ENCODE results near the gene NPB. TPM values are rescaled to one million over a fixed set of nuclear protein-coding genes. Genes with fewer than 3 reads are reported as not detected.

The NPB gene
- total RNA-seq, 2 experiments from 2014 or later: 0.20 TPM; not detected in 1

DNA sequence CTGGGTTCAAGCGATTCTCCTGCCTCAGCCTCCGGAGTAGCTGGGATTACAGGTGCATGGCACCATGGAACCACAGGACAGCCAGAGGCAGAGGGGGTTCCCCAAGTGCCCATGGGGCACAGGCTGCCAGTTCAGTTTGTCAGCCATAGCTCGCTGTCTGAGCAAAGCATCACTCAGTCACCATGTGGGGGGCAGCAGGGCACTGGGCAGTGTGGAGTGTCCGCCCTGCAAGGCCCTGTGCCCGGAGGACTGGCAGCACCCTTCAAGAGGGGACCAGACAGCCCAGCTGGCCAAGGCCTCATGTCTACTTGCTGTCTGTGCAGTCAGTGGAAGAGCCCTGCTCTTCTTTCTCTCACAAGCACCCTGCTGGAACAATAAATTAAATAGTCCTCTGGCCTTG lies 17.1 kb upstream of the NPB start:
- H3K36me3 Mint-ChIP-seq (ENCODE audit: low read depth): peaks cover 75% of the 10 kb centered on the region
- POLR2A ChIA-PET: interaction anchor here (1.5 kb wide), 1 partner anchor 18 kb away, joined by 5 read pairs; no protein-coding TSS in a partner anchor
- H3K27ac Mint-ChIP-seq: no peak overlapping the region

DNA sequence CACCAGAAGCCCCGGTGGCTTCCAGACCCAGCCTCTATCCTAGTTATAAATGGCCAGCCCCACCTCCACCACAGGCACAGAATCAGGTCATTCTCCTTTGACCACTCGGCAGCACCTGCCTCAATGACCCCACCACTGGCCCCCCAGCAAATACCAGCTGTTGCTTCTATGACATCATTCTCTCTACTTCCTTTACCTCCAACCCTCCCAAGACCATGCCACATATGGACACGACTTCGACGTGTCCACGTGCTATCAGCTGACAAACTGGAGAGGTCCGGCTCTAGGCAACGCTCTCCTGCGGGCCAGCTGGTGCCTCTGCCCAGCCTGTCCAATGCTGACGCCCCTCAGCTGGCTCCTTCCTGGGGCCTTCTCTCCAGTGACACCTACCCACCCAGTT lies 16.6 kb upstream of the NPB start:
- H3K4me1 Mint-ChIP-seq (ENCODE audit: low read depth): peaks cover 5% of the 10 kb centered on the region
- H3K9me3 Mint-ChIP-seq: no peaks in the 10 kb centered on the region
- ChIA-PET POLR2A (interaction anchor here (1.1 to 1.5 kb wide), 2 partner anchors 15 to 18 kb away, joined by 3 to 5 read pairs; no protein-coding TSS in a partner anchor), CTCF (no interaction called here)
- peaks cover 63% of the 10 kb centered on the region for H3K36me3 ChIP-seq (ENCODE audit: insufficient read depth, low read length)
- no peaks in the 10 kb centered on the region for H3K27me3 Mint-ChIP-seq
- peaks cover 13% of the 10 kb centered on the region for H3K4me1 ChIP-seq (ENCODE audit: insufficient read depth, low read length)
- H3K27me3 ChIP-seq (ENCODE audit: control insufficient read depth in 1 of 2, insufficient read depth in 2 of 2, low read length in 2 of 2): no peaks in the 10 kb centered on the region
- no peaks in the 10 kb centered on the region for H3K9me3 ChIP-seq (ENCODE audit: control insufficient read depth in 1 of 2, insufficient read depth in 1 of 2, low read length in 2 of 2)
- peak overlapping the region; percentile 38 for H3K4me3 Mint-ChIP-seq
- H3K4me3 ChIP-seq (ENCODE audit: low read length): no peak overlapping the region
- TF ChIP-seq, protein P1, sequence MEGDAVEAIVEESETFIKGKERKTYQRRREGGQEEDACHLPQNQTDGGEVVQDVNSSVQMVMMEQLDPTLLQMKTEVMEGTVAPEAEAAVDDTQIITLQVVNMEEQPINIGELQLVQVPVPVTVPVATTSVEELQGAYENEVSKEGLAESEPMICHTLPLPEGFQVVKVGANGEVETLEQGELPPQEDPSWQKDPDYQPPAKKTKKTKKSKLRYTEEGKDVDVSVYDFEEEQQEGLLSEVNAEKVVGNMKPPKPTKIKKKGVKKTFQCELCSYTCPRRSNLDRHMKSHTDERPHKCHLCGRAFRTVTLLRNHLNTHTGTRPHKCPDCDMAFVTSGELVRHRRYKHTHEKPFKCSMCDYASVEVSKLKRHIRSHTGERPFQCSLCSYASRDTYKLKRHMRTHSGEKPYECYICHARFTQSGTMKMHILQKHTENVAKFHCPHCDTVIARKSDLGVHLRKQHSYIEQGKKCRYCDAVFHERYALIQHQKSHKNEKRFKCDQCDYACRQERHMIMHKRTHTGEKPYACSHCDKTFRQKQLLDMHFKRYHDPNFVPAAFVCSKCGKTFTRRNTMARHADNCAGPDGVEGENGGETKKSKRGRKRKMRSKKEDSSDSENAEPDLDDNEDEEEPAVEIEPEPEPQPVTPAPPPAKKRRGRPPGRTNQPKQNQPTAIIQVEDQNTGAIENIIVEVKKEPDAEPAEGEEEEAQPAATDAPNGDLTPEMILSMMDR (IDR thresholded peaks at IDR 0.05): no peak
- intact Hi-C loops (cut with DNase I, micrococcal nuclease): no loop called here
- no peak overlapping the region for H3K27ac ChIP-seq (ENCODE audit: low read depth in 1 of 2, low read length in 2 of 2)
- ATAC-seq (ENCODE audit: poor library complexity): no peak
- H3K36me3 Mint-ChIP-seq (ENCODE audit: low read depth): peaks cover 79% of the 10 kb centered on the region
- no peak for DNase-seq
- no peak overlapping the region for H3K27ac Mint-ChIP-seq

More for the DNA sequence above, 17.1 kb upstream of the NPB start:
- no peaks in the 10 kb centered on the region for H3K27me3 Mint-ChIP-seq
- H3K4me3 Mint-ChIP-seq: no peak overlapping the region
- CTCF ChIA-PET: no interaction called here
- Histone ChIP-seq H3K27me3 (ENCODE audit: control insufficient read depth in 1 of 2, insufficient read depth in 2 of 2, low read length in 2 of 2) (no peaks in the 10 kb centered on the region), H3K36me3 (ENCODE audit: insufficient read depth, low read length) (peaks cover 59% of the 10 kb centered on the region), H3K4me3 (ENCODE audit: low read length) (no peak overlapping the region), H3K4me1 (ENCODE audit: insufficient read depth, low read length) (peaks cover 8% of the 10 kb centered on the region), H3K27ac (ENCODE audit: low read depth in 1 of 2, low read length in 2 of 2) (no peak overlapping the region), H3K9me3 (ENCODE audit: control insufficient read depth in 1 of 2, insufficient read depth in 1 of 2, low read length in 2 of 2) (no peaks in the 10 kb centered on the region)
- TF ChIP-seq, protein P1 (IDR thresholded peaks at IDR 0.05): no peak
- intact Hi-C loops (cut with DNase I, micrococcal nuclease): no loop called here
- ATAC-seq (ENCODE audit: poor library complexity) (no peak), DNase-seq (peak in 1 of 14 experiments; percentile 5)
- H3K9me3 Mint-ChIP-seq: no peaks in the 10 kb centered on the region
- peaks cover 5% of the 10 kb centered on the region for H3K4me1 Mint-ChIP-seq (ENCODE audit: low read depth)

DNA sequence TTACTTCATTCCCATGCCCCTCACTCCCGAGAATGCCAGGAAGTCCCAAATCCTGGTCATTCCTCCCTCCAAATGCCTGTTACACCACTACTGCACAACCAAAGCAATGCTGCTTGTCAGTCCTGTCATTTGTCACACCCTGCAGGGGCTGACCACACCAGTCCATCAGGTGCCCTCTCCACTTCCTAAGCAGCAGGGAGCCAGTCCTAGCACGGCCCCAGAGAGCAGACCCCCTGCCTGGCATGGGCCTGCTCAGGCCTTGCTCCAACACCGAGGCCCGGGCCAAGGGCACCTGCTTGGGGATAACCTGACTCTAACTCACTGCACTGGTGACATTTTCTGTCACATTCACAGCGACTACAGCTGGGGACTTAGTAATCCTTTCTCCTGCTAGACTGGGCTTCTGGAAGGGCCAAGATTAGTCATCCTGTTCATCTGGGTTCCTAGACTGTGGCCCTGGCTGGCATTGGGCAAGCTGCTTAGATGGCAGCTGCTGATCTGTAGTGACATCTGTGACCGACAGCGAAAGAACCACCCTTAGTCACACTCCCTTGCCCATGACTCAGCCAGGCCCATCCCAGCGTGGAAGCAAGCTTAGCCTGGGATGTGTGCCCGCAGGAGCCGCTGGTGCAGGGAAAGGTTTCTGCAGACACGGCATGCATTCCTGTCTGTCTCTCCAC lies 16.0 kb upstream of the NPB start:
- ATAC-seq (ENCODE audit: poor library complexity) (no peak), DNase-seq (peak in 1 of 14 experiments; percentile 3)
- intact Hi-C loops (cut with DNase I, micrococcal nuclease): no loop called here
- no peaks in the 10 kb centered on the region for H3K9me3 Mint-ChIP-seq
- H3K9me3 ChIP-seq (ENCODE audit: control insufficient read depth in 1 of 2, insufficient read depth in 1 of 2, low read length in 2 of 2): no peaks in the 10 kb centered on the region
- ChIA-PET CTCF (no interaction called here), POLR2A (interaction anchor here (1.1 to 1.5 kb wide), 2 partner anchors 16 to 19 kb away, joined by 3 to 5 read pairs; no protein-coding TSS in a partner anchor)
- H3K36me3 ChIP-seq (ENCODE audit: insufficient read depth, low read length): peaks cover 63% of the 10 kb centered on the region
- H3K27ac ChIP-seq (ENCODE audit: low read depth in 1 of 2, low read length in 2 of 2): no peak overlapping the region
- H3K27ac Mint-ChIP-seq: no peak overlapping the region
- TF ChIP-seq, protein P1 (IDR thresholded peaks at IDR 0.05): no peak
- H3K4me3 ChIP-seq (ENCODE audit: low read length): no peak overlapping the region
- H3K27me3 Mint-ChIP-seq: no peaks in the 10 kb centered on the region
- H3K36me3 Mint-ChIP-seq (ENCODE audit: low read depth): peaks cover 78% of the 10 kb centered on the region
- H3K4me1 Mint-ChIP-seq (ENCODE audit: low read depth): peaks cover 5% of the 10 kb centered on the region
- H3K4me1 ChIP-seq (ENCODE audit: insufficient read depth, low read length): peaks cover 18% of the 10 kb centered on the region
- peak overlapping the region; percentile 38 for H3K4me3 Mint-ChIP-seq
- H3K27me3 ChIP-seq (ENCODE audit: control insufficient read depth in 1 of 2, insufficient read depth in 2 of 2, low read length in 2 of 2): no peaks in the 10 kb centered on the region
